Islet of Langerhans (tissue), 1 donor: ENCODE measurements around the gene DZIP1.

Experiments
- FAIRE-seq: peaks from one replicate; lab custom pipeline; 2011; peaks lifted over from hg19 to GRCh38; lab: Jason Lieb, UNC

The DZIP1 gene

DNA sequence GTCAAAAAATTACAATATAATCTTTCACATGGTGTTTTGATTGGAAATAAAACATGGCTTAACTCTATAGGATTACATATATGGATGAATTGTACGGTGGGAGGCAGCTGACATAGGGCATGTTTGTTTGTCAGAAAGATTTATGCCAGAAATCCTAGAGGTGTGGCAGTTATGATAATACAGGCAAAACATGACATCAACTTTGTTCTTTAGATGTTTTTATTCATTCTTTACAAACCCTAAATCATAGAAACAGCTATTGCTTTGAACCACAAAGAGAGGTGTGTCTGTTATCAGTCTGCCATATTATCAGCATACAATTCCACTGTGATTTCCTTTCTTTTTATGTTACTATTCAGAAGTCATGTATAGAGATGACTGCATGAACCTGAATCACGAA, 100.2 kb downstream of the DZIP1 start:
- no peak for FAIRE-seq

DNA sequence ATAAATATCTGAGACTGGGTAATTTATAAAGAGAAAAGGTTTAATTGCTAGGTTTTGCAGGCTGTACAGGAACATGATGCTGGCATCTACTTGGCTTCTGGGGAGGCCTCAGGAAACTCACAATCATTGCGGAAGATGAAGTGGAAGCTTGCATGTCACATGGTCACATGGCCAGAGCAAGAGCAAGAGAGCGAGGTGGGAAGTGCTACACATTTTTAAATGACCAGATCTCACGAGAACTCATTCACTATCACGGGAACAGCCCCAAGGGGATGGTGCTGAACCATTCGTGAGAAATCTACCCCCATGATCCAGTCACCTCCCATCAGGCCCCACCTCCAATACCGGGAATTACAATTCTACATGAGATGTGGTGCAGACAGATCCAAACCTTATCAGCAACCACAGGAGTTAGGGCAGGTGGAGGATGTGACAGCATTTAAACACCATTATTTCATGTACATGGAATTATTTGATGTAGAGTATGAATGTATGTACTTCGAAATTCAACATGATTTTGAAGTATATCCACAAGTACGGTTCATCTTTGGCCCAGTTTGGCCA, 102.5 kb downstream of the DZIP1 start:
- FAIRE-seq = no peak

DNA sequence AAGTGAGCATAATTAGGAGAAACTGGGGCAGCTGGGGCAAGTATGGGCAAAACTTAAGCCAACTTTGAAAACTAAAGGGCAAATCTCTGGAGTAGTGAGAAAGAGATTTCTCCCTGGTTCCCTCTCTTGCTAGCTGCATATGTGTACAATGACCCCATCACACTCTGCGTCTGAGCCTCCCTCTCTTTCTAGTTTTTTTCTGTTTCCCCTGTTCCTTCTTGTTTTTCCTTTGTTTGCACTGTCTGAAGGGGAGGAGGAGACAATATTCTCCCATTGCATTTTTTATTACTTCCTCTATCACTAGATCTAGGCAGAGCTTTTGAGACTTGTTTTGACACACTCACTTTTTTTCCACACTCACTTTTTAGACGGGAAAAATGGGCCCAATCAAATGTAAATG, 103.2 kb downstream of the DZIP1 start:
- FAIRE-seq = no peak

DNA sequence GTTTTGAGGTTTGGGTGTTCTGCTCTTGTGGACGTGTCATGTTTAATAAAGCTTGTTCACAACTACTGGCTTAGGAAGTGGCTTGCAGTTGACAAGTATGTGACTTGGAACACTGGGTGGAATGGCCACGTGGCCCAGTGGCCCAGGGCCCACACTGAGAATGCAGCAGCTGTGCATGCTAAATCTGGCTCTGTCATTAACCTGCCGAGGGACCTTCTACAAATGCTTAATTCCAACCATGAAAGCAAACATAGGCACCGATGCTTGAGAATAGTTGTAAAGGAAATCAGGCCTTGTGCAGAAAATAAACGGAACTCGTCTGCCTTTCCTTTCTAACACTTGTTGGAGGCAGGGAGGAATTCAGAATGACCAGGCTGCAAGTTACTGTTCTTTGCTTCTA, 103.6 kb downstream of the DZIP1 start:
- FAIRE-seq = no peak

DNA sequence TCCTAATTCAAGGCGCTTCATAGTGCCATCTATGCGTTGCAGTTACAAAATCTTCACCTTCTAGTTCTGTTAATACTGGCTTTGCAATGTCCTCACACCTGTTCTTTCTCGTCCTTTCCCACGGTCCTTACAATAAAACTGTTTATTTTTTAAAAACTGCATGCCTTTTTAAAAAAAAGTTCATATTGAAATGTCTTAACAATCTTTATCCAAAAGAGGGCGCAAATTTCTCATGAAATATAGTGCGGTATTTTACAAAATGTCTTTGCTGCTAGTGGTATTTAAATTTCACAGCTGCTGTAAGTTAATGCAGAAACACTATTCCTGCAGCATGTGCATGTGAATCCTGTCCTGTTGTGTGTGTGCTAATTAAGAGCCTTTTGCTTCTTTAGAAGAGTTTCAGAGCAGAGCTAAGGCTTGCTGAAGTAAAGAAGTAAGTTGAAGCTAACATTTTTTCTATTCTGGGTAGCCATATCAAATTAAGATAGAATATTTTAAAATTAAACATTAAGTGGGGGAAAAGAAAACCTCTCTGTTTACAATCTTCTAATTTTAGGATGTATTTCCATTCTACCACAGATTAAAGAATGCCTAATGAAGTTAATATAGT, 107.8 kb downstream of the DZIP1 start:
- peak; percentile 98 for FAIRE-seq

DNA sequence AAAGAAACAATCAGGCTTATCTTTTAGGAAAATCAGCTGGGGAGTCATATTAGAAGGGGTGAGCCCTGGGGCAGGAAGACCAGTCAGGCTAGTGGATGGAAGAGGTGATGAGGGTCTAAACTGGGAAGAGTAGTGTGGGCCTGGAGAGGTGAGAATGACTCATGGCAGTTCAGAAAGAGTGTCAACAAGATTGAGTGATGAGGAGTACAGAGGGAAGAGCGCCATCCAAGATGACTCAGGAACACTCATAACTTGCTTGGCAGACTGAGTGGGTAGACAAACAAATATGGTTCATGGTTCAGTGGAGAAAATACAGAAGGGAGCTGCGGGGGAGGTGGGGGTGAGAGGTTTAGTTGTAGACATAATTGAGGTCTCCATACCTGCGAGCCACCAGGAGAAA, 109.3 kb downstream of the DZIP1 start:
- no peak for FAIRE-seq

DNA sequence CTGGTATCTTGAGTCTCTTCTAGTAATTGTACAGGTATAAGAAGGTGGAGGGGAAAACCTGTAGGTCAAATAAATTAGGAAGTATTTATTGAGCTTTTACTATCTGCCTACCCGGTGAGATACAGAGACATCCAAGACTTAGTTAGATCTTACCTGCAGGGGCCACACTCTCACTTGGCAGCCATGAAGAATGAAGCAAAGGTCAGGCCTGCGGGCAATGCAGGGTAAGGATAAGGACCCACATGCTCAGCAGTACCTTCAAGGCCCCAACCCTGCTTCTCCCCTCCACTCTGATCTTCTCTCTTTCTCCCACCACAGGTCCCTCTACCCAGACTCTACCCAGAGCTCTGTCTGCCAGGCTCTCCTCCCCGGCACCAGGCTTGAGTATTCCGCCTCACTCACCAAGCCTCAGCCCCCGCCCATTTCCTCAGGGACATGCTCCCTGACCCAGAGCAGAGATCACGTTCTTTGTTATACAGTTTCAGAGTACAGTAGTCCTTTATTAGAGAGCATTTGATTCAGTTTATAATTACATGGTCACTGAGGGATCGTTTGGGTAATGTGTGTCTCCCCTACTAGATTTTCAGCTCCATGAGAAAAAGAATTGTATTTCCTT, 110.9 kb downstream of the DZIP1 start:
- FAIRE-seq = no peak

DNA sequence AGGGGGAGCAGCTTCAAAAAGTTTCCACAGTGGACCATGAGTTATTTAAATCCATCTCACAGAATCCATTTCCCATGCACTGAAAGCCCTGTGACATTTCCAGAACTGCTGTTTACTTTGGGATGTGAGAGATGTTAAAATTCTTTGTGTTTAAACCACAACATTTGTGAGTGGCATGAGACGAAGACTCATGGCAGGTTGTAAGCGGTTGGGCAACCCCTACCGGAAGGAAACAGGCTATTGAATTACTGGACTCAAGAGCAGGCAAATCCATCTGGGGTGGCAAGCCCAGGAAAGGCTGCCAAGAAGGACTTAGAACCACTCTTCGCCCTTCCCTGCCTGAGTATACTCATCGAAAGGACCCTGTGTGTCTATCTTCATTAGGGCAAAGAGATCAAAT, 114.3 kb downstream of the DZIP1 start:
- no peak for FAIRE-seq
